ENCODE measurements around the gene ALPG. TPM values are rescaled to one million over a fixed set of nuclear protein-coding genes. Genes with fewer than 3 reads are reported as not detected.
"Not testable (repeated sequence)": the region's sequence is repeated elsewhere in the genome, so short reads cannot be mapped to it uniquely, and the experiment has no call there.

Gene ALPG
- total and polyA plus RNA-seq, 10 donors, result not detected

DNA sequence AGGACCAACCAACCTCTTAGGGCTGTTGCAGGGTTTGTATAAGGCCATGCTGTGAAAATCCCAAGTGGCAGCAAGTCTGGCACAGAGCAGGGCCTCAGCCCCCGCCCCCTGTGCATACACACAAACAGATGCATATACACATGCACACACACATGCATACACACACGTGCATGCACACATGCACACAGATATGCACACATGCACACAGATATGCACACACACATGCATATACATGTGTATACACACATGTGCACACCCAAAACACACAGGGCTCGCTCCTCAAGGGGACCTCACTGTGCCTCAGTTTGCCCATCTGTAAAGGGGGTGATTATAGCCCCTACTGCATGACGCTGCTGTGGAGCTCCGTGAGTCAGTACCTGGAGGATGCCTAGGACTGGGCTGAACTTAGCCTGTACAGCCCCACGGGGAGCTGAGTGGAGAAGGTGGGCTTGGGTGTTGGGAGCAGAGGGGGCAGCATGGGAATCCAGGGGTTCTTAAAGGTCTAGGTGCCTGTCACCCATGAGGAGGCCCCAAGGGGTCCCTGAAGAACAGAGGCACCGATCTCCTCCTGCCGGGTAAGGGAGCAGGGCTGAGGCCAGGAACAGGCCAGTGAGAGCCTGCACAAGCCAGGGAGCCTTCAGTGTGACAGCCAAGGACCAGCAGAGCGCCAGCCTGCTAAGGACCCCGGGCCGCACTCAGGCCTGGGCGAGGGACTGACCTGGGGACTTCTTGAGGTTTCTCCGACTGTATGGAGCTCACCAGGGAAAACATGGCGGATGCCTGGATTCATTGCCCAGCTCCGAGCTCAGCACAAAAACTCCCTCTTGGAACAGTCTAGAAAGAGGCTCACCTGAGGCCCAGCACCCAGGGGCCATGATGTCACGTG lies 25.3 kb downstream of the ALPG start:
- Histone ChIP-seq H3K36me3 (no peaks in the 10 kb centered on the region), H3K27me3 (replicated peaks in 1 of 7) (peaks cover 0 to 7% (median 0%) of the 10 kb centered on the region in 7 donors), H3K4me1 (no peaks in the 10 kb centered on the region), H3K9me3 (no peaks in the 10 kb centered on the region), H3K4me3 (no peak overlapping the region), H3K27ac (no peak overlapping the region)
- intact Hi-C loops (cut with DNase I; ENCODE audit: low total_unique reads), result no loop called here
- TF ChIP-seq POLR2AphosphoS5 (IDR thresholded peaks at IDR 0.05) (no peak), POLR2A (IDR thresholded peaks at IDR 0.05) (no peak)
- TF ChIP-seq, protein P1, sequence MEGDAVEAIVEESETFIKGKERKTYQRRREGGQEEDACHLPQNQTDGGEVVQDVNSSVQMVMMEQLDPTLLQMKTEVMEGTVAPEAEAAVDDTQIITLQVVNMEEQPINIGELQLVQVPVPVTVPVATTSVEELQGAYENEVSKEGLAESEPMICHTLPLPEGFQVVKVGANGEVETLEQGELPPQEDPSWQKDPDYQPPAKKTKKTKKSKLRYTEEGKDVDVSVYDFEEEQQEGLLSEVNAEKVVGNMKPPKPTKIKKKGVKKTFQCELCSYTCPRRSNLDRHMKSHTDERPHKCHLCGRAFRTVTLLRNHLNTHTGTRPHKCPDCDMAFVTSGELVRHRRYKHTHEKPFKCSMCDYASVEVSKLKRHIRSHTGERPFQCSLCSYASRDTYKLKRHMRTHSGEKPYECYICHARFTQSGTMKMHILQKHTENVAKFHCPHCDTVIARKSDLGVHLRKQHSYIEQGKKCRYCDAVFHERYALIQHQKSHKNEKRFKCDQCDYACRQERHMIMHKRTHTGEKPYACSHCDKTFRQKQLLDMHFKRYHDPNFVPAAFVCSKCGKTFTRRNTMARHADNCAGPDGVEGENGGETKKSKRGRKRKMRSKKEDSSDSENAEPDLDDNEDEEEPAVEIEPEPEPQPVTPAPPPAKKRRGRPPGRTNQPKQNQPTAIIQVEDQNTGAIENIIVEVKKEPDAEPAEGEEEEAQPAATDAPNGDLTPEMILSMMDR (IDR thresholded peaks at IDR 0.05 in 8 of 11, conservative IDR thresholded peaks at IDR 0.05 in 3 of 11), result no peak
- DNase-seq, result no peak
- WGBS, 5 donors, result 77 to 92% (median 84%) methylated on average over 9 to 16 of the region's 16 CpGs

DNA sequence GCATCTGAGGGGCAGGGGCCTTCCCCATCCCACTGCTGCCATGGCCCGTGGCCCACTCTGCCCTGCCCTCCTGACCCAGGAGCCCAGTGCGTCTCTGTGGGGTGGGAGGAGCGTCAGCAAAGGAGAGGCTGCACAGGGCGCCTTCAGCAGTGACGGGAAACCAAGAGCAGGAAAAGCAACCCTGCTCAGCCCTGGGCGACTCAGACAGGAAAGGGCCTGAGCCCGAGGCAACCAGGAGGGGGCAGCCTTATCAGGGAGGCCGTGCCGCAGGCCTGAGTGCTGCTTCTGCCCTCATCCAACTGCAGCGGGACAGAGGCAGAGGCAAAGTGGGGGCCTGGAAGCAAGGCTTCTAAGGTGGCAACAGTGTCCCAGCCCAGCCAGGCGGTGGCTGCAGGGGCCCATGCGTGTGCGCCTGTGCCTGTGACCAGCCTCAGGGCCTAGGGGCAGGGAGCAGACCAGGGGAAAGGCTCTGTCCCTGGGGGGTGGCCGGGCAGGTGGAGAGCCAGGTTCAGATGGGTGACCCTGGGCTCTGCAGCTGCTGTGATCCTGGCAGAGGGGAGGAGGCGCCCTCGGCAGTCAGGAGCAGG lies 26.0 kb downstream of the ALPG start:
- TF ChIP-seq, protein P1 (IDR thresholded peaks at IDR 0.05 in 8 of 11, conservative IDR thresholded peaks at IDR 0.05 in 3 of 11), result no peak
- TF ChIP-seq POLR2A (IDR thresholded peaks at IDR 0.05) (no peak), POLR2AphosphoS5 (IDR thresholded peaks at IDR 0.05) (no peak)
- 40 to 67% (median 62%) methylated on average over 6 to 16 of the region's 16 CpGs for WGBS, 5 donors

DNA sequence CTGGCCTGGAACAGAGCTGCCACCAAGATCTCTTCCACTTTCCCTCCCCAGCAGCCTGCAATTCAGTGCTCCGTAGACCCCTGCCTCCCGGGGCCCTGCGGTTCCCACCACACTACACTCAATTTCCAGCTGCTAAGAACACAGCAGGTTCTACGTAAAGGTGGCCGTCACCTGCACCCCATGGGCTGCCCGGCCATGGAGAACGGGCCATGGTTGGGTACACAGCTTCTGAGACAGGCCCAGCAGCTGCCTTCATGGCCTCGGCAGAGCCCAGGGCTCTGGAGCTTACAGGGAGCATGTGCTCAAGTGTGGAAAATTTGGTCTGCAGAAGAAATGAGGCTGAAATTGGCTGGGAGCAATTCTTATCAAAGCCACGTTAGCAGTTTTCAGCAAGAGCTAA lies 27.0 kb downstream of the ALPG start:
- H3K4me3 ChIP-seq; H3K36me3 ChIP-seq; H3K4me1 ChIP-seq; H3K27me3 ChIP-seq (replicated peaks in 1 of 7); H3K27ac ChIP-seq; H3K9me3 ChIP-seq; intact Hi-C loops (cut with DNase I; ENCODE audit: low total_unique reads): not testable (repeated sequence)
- 65 to 88% (median 78%) methylated on average over 8 to 9 of the region's 9 CpGs for WGBS, 5 donors
- DNase-seq, result peak; percentile 41

More for the DNA sequence above, 26.0 kb downstream of the ALPG start:
- peak; percentile 61 for DNase-seq
- no peaks in the 10 kb centered on the region for H3K9me3 ChIP-seq
- H3K36me3 ChIP-seq, result no peaks in the 10 kb centered on the region
- intact Hi-C loops (cut with DNase I; ENCODE audit: low total_unique reads), result no loop called here
- no peak overlapping the region for H3K4me3 ChIP-seq
- H3K27ac ChIP-seq, result no peak overlapping the region
- H3K4me1 ChIP-seq, result no peaks in the 10 kb centered on the region
- H3K27me3 ChIP-seq (replicated peaks in 1 of 7), result peaks cover 0 to 1% (median 0%) of the 10 kb centered on the region in 7 donors

DNA sequence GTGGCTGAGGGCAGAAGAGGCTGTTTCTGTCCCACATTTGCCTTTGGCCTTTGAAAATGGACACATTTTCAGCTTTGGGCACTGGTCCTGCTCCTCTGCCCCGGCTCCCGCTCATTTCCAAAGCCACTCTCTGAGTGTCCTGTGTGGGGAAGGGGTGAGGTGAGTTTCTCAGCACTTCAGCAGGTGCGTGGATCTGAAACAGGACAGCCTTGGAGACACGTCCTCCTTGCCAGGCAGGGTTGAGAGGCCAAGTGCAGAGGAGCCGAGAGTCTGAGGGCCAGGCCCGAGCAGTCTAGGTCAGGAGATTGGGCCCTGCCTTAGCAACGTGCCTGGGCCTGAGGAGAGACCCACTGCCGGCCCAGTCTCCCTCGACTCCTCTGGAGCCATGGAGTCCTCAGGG lies 27.4 kb downstream of the ALPG start:
- peak; percentile 45 for DNase-seq
- Histone ChIP-seq H3K9me3 (no peaks in the 10 kb centered on the region), H3K27ac (no peak overlapping the region), H3K4me3 (no peak overlapping the region), H3K4me1 (no peaks in the 10 kb centered on the region), H3K36me3 (no peaks in the 10 kb centered on the region), H3K27me3 (replicated peaks in 1 of 7) (peaks cover 0 to 4% (median 0%) of the 10 kb centered on the region in 7 donors)
- TF ChIP-seq, protein P1 (IDR thresholded peaks at IDR 0.05 in 8 of 11, conservative IDR thresholded peaks at IDR 0.05 in 3 of 11), result no peak
- TF ChIP-seq POLR2AphosphoS5 (IDR thresholded peaks at IDR 0.05) (no peak), POLR2A (IDR thresholded peaks at IDR 0.05) (no peak)
- 68 to 85% (median 81%) methylated on average over 6 to 9 of the region's 9 CpGs for WGBS, 5 donors
- intact Hi-C loops (cut with DNase I; ENCODE audit: low total_unique reads), result no loop called here
